ENCODE results near the gene JAG2. TPM values are rescaled to one million over a fixed set of nuclear protein-coding genes. Genes with fewer than 3 reads are reported as not detected.

Gene JAG2
- total RNA-seq, 4 donors from 2014 or later = 47.4 to 75.4 (median 67.2) TPM

- Histone ChIP-seq H3K4me3 (peak overlapping the region; percentile 70), H3K27me3 (peaks cover 14% of the 10 kb centered on the region), H3K27ac (peak overlapping the region; percentile 86), H3K4me1 (peaks cover 73% of the 10 kb centered on the region), H3K36me3 (no peaks in the 10 kb centered on the region), H3K9me3 (no peaks in the 10 kb centered on the region)
- TF ChIP-seq CTCF (IDR thresholded peaks at IDR 0.05) (no peak), POLR2A (IDR thresholded peaks at IDR 0.05) (no peak), POLR2AphosphoS5 (IDR thresholded peaks at IDR 0.05) (no peak), EP300 (IDR thresholded peaks at IDR 0.05) (no peak)
- WGBS = 27% methylated on average over 2 of the region's 46 CpGs
- peak in 1 of 2 donors; percentile 73 for DNase-seq (ENCODE audit: low spot score in 2 of 2)
Observed at GRCh38 chr14:105093038-105093430, 75.5 kb downstream of the JAG2 start.

GRCh38 chr14:105092171-105093037 is 76.2 kb downstream of the JAG2 start:
- no peaks in the 10 kb centered on the region for H3K9me3 ChIP-seq
- no peaks in the 10 kb centered on the region for H3K36me3 ChIP-seq
- peak; percentile 63 to 77 for DNase-seq (ENCODE audit: low spot score in 2 of 2)
- peaks cover 75% of the 10 kb centered on the region for H3K4me1 ChIP-seq
- WGBS = 19% methylated on average over 15 of the region's 25 CpGs
- peak overlapping the region; percentile 70 for H3K4me3 ChIP-seq
- peak overlapping the region; percentile 86 for H3K27ac ChIP-seq
- H3K27me3 ChIP-seq = peaks cover 14% of the 10 kb centered on the region
- TF ChIP-seq CTCF (IDR thresholded peaks at IDR 0.05) (no peak), EP300 (IDR thresholded peaks at IDR 0.05) (no peak), POLR2AphosphoS5 (IDR thresholded peaks at IDR 0.05) (no peak), POLR2A (IDR thresholded peaks at IDR 0.05) (no peak)

GRCh38 chr14:105091517-105092170 is 76.9 kb downstream of the JAG2 start:
- peak in 1 of 2 donors; percentile 89 for DNase-seq (ENCODE audit: low spot score in 2 of 2)
- Histone ChIP-seq H3K4me3 (peak overlapping the region; percentile 70), H3K4me1 (peaks cover 77% of the 10 kb centered on the region)

GRCh38 chr14:105091054-105091516 is 77.5 kb downstream of the JAG2 start:
- no peak overlapping the region for H3K4me3 ChIP-seq
- peaks cover 14% of the 10 kb centered on the region for H3K27me3 ChIP-seq
- TF ChIP-seq CTCF (IDR thresholded peaks at IDR 0.05) (no peak), POLR2AphosphoS5 (IDR thresholded peaks at IDR 0.05) (no peak), EP300 (IDR thresholded peaks at IDR 0.05) (no peak), POLR2A (IDR thresholded peaks at IDR 0.05) (no peak)
- H3K9me3 ChIP-seq = no peaks in the 10 kb centered on the region
- no peak overlapping the region for H3K27ac ChIP-seq
- no peaks in the 10 kb centered on the region for H3K36me3 ChIP-seq
- WGBS = no CpG with 5 or more reads among the region's 9 CpGs
- H3K4me1 ChIP-seq = peaks cover 80% of the 10 kb centered on the region
- peak; percentile 69 to 84 for DNase-seq (ENCODE audit: low spot score in 2 of 2)

More at GRCh38 chr14:105091517-105092170, 76.9 kb downstream of the JAG2 start:
- H3K36me3 ChIP-seq = no peaks in the 10 kb centered on the region
- TF ChIP-seq EP300 (IDR thresholded peaks at IDR 0.05) = no peak
- TF ChIP-seq POLR2AphosphoS5 (IDR thresholded peaks at IDR 0.05) = peak in 2 of 3 donors; percentile 88 to 96
- TF ChIP-seq POLR2A (IDR thresholded peaks at IDR 0.05) = no peak
- TF ChIP-seq CTCF (IDR thresholded peaks at IDR 0.05) = no peak
- peaks cover 14% of the 10 kb centered on the region for H3K27me3 ChIP-seq
- 15% methylated on average over 15 of the region's 19 CpGs for WGBS
- peak overlapping the region; percentile 86 for H3K27ac ChIP-seq
- no peaks in the 10 kb centered on the region for H3K9me3 ChIP-seq

Other genes with a start within 250 kb of the JAG2 start
- under 1 TPM in 1 of 4 donors, not detected in 3; 0.16 TPM for gene PLD4, start 243.9 kb downstream of the JAG2 start, total RNA-seq
- gene AHNAK2, start 190.4 kb downstream of the JAG2 start, total RNA-seq = 100 to 1,000 TPM; 829 to 975 (median 858) TPM
- gene CLBA1, start 183.0 kb downstream of the JAG2 start, total RNA-seq = 10 to 100 TPM in 2 of 4 donors, 1 to 10 TPM in 2; 6.3 to 10.9 (median 9.1) TPM
- 10 to 100 TPM; 27.7 to 38.6 (median 35.8) TPM for gene CDCA4, start 147.7 kb downstream of the JAG2 start, total RNA-seq
- 1 to 10 TPM in 2 of 4 donors, under 1 TPM in 2; 0.95 to 2.7 (median 1.3) TPM for gene GPR132, start 103.3 kb downstream of the JAG2 start, total RNA-seq
- 10 to 100 TPM; 14.6 to 22.2 (median 19.8) TPM for gene NUDT14, start 12.5 kb upstream of the JAG2 start, total RNA-seq
- gene BTBD6, start 79.8 kb upstream of the JAG2 start, total RNA-seq = 10 to 100 TPM; 38.9 to 63.7 (median 58.6) TPM
- gene BRF1, start 132.2 kb upstream of the JAG2 start, total RNA-seq = 100 to 1,000 TPM in 1 of 4 donors, 10 to 100 TPM in 3; 37.9 to 102 (median 52.5) TPM
- gene PACS2, start 146.0 kb upstream of the JAG2 start, total RNA-seq = 100 to 1,000 TPM in 1 of 4 donors, 10 to 100 TPM in 3; 41.9 to 100 (median 66.6) TPM
- gene TEX22, start 229.8 kb upstream of the JAG2 start, total RNA-seq = under 1 TPM in 1 of 4 donors, not detected in 3; 0.80 TPM

Measured in suprapubic skin (tissue), 4 donors.